Fibroblast of pulmonary artery (primary cell): ENCODE measurements around the gene SENP3.

Experiments
- DNase-seq: peaks from one replicate; pipeline ENCODE4 v3.0.0-alpha.2; 2010; ENCODE audit warnings: low read depth
- H3K4me3 ChIP-seq: replicated peaks from 2 replicates; pipeline ENCODE4 v1.5.1; 2011; ENCODE audit warnings: low read depth, mild to moderate bottlenecking, control low read depth, low read length, moderate library complexity
- TF ChIP-seq, protein P1 (sequence below): IDR thresholded peaks from 2 replicates; pipeline ENCODE4 v1.5.1; 2011; ENCODE audit warnings: mild to moderate bottlenecking, control low read depth, low read length, inconsistent platforms; ENCODE audit errors: missing control alignments

SENP3 gene

DNA sequence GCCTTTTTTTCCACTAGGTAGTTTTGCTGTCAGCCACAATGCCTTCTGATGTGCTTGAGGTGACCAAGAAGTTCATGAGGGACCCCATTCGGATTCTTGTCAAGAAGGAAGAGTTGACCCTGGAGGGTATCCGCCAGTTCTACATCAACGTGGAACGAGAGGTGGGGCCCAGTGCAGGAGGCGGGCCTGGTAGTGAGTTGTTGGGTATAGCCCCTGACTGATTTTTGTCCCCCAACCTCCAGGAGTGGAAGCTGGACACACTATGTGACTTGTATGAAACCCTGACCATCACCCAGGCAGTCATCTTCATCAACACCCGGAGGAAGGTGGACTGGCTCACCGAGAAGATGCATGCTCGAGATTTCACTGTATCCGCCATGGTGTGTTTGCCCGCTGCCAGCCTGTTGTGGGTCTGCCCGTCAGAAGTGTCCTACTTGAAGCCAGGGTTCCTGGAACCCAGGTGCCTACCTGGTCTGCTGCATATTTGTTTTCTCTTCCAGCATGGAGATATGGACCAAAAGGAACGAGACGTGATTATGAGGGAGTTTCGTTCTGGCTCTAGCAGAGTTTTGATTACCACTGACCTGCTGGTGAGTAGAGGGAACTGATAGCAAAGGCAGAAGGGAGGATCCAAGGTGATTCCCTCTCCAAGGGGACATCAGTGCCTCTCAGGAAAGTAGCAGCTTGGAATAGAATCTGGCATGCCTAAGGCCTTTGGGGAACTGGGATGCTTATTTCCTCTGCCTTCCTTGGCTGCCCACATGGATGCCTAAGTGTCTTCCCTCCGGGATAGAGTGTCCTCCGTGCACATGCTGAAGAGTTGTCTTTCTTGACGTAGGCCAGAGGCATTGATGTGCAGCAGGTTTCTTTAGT lies 15.8 kb downstream of the SENP3 start:
- no peak overlapping the region for H3K4me3 ChIP-seq
- TF ChIP-seq, protein P1, sequence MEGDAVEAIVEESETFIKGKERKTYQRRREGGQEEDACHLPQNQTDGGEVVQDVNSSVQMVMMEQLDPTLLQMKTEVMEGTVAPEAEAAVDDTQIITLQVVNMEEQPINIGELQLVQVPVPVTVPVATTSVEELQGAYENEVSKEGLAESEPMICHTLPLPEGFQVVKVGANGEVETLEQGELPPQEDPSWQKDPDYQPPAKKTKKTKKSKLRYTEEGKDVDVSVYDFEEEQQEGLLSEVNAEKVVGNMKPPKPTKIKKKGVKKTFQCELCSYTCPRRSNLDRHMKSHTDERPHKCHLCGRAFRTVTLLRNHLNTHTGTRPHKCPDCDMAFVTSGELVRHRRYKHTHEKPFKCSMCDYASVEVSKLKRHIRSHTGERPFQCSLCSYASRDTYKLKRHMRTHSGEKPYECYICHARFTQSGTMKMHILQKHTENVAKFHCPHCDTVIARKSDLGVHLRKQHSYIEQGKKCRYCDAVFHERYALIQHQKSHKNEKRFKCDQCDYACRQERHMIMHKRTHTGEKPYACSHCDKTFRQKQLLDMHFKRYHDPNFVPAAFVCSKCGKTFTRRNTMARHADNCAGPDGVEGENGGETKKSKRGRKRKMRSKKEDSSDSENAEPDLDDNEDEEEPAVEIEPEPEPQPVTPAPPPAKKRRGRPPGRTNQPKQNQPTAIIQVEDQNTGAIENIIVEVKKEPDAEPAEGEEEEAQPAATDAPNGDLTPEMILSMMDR = no peak
- no peak for DNase-seq

DNA sequence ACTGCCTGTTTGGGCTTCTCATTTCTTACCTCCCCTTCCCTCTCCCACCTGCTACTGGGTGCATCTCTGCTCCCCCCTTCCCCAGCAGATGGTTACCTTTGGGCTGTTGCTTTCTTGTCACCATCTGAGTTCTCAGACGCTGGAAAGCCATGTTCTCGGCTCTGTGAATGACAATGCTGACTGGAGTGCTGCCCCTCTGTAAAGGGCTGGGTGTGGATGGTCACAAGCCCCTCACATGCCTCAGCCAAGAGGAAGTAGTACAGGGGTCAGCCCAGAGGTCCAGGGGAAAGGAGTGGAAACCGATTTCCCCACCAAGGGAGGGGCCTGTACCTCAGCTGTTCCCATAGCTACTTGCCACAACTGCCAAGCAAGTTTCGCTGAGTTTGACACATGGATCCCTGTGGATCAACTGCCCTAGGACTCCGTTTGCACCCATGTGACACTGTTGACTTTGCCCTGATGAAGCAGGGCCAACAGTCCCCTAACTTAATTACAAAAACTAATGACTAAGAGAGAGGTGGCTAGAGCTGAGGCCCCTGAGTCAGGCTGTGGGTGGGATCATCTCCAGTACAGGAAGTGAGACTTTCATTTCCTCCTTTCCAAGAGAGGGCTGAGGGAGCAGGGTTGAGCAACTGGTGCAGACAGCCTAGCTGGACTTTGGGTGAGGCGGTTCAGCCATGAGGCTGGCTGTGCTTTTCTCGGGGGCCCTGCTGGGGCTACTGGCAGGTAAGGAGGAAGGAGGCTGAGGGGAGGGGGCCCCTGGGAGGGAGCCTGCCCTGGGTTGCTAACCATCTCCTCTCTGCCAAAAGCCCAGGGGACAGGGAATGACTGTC lies 17.5 kb downstream of the SENP3 start, which contains the start of gene CD68:
CD68 (plus strand) TSS at position 638 of the 833 bp plus-strand sequence; CDS start at position 678, 40 bp downstream.
- TF ChIP-seq, protein P1 = no peak
- peak within 1 kb of the TSS; percentile 37 for H3K4me3 ChIP-seq
- peak; percentile 90 for DNase-seq

DNA sequence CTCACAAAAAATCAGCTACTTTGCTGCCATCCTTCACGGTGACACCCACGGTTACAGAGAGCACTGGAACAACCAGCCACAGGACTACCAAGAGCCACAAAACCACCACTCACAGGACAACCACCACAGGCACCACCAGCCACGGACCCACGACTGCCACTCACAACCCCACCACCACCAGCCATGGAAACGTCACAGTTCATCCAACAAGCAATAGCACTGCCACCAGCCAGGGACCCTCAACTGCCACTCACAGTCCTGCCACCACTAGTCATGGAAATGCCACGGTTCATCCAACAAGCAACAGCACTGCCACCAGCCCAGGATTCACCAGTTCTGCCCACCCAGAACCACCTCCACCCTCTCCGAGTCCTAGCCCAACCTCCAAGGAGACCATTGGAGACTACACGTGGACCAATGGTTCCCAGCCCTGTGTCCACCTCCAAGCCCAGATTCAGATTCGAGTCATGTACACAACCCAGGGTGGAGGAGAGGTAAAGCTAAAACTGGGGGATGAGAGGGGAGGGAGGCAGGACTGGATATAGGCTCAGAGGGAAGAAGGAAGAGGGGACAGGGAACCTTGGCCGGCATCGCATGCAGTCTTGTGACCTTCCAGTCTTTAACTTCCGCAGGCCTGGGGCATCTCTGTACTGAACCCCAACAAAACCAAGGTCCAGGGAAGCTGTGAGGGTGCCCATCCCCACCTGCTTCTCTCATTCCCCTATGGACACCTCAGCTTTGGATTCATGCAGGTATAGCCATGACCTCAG lies 18.3 kb downstream of the SENP3 start:
- DNase-seq = no peak
- H3K4me3 ChIP-seq = peak overlapping the region; percentile 37

GRCh38 chr17:7580604-7581575 lies 19.2 kb downstream of the SENP3 start:
- TF ChIP-seq, protein P1 = no peak
- no peak overlapping the region for H3K4me3 ChIP-seq
- no peak for DNase-seq

More for the DNA sequence above, 18.3 kb downstream of the SENP3 start:
- TF ChIP-seq, protein P1 = no peak

GRCh38 chr17:7582396-7583252 lies 20.9 kb downstream of the SENP3 start:
- no peak for DNase-seq
- TF ChIP-seq, protein P1 = no peak
- peak overlapping the region; percentile 94 for H3K4me3 ChIP-seq
